Activated CD8-positive, alpha-beta memory T cell treated with anti-CD3 and anti-CD28 coated beads, Interleukin-2, amount 10 ng/mL, durations not matched to agents 7 days and 5 days (primary cell): ENCODE results near the gene AOPEP. TPM values are rescaled to one million over a fixed set of nuclear protein-coding genes. Genes with fewer than 3 reads are reported as not detected.

Source experiments
- ATAC-seq: fragments of 150-1000 bp; cut with Tn5 transposase; one replicate; pipeline ENCODE4 v1.10.0; 2021; ENCODE audit warnings: moderate library complexity
- CTCF ChIA-PET: fragments of 350-600 bp; sonication (Branson Sonifier 250); formaldehyde crosslinking; loops from one replicate; lab custom pipeline; 2021; ENCODE audit warnings: antibody characterized with exemption; lab: Charles Lee
- DNase-seq: peaks from one replicate; pipeline ENCODE4 v3.0.0-alpha.2; 2020
- H3K27ac Mint-ChIP-seq: one replicate; pipeline ENCODE4 v1.8.0; 2021; ENCODE audit warnings: mild to moderate bottlenecking, mixed read lengths
- H3K27me3 Mint-ChIP-seq: one replicate; pipeline ENCODE4 v1.8.0; 2021; ENCODE audit warnings: mixed read lengths
- H3K36me3 Mint-ChIP-seq: one replicate; pipeline ENCODE4 v1.8.0; 2021; ENCODE audit warnings: mild to moderate bottlenecking, mixed read lengths
- H3K4me1 Mint-ChIP-seq: one replicate; pipeline ENCODE4 v1.8.0; 2021; ENCODE audit warnings: mixed read lengths
- H3K4me3 Mint-ChIP-seq: one replicate; pipeline ENCODE4 v1.8.0; 2021; ENCODE audit warnings: mild to moderate bottlenecking, moderate library complexity, mixed read lengths
- H3K9me3 Mint-ChIP-seq: one replicate; pipeline ENCODE4 v1.8.0; 2022; ENCODE audit warnings: low read depth, mixed read lengths
- total RNA-seq, 2 experiments: library from RNA; stranded (reverse); gene quantifications; one replicate each; pipeline ENCODE4 v1.2.3, GENCODE V29; 2021

The AOPEP gene
- total RNA-seq, 2 experiments from 2014 or later: 9.8 to 13.7 TPM

- Mint-ChIP-seq H3K9me3 (no peaks in the 10 kb centered on the region), H3K4me3 (no peak overlapping the region), H3K4me1 (no peaks in the 10 kb centered on the region), H3K27ac (no peak overlapping the region), H3K36me3 (no peaks in the 10 kb centered on the region), H3K27me3 (no peaks in the 10 kb centered on the region)
- CTCF ChIA-PET: interaction anchor here (1.0 kb wide), 1 partner anchor 60 kb away, joined by 3 read pairs; no protein-coding TSS in a partner anchor
- no peak for ATAC-seq
- no peak for DNase-seq
These were observed 345.0 kb downstream of the AOPEP start for GRCh38 chr9:95071450-95071849.

- no peak overlapping the region for H3K27ac Mint-ChIP-seq
- no peak overlapping the region for H3K4me3 Mint-ChIP-seq
- H3K36me3 Mint-ChIP-seq: no peaks in the 10 kb centered on the region
- ATAC-seq (no peak), DNase-seq (no peak)
- no peaks in the 10 kb centered on the region for H3K27me3 Mint-ChIP-seq
- no peaks in the 10 kb centered on the region for H3K4me1 Mint-ChIP-seq
- CTCF ChIA-PET: no interaction called here
- no peaks in the 10 kb centered on the region for H3K9me3 Mint-ChIP-seq
These were observed 345.4 kb downstream of the AOPEP start for GRCh38 chr9:95071925-95072324.

GRCh38 chr9:95073042-95073607 is 346.6 kb downstream of the AOPEP start:
- CTCF ChIA-PET: no interaction called here
- Mint-ChIP-seq H3K36me3 (no peaks in the 10 kb centered on the region), H3K27ac (no peak overlapping the region), H3K9me3 (no peaks in the 10 kb centered on the region), H3K4me3 (no peak overlapping the region), H3K4me1 (no peaks in the 10 kb centered on the region), H3K27me3 (no peaks in the 10 kb centered on the region)
- DNase-seq (no peak), ATAC-seq (no peak)

GRCh38 chr9:95073918-95074317 is 347.4 kb downstream of the AOPEP start:
- ATAC-seq (no peak), DNase-seq (no peak)
- Mint-ChIP-seq H3K36me3 (no peaks in the 10 kb centered on the region), H3K4me1 (no peaks in the 10 kb centered on the region), H3K9me3 (no peaks in the 10 kb centered on the region), H3K27ac (no peak overlapping the region), H3K4me3 (no peak overlapping the region), H3K27me3 (no peaks in the 10 kb centered on the region)
- CTCF ChIA-PET: no interaction called here

- H3K9me3 Mint-ChIP-seq: no peaks in the 10 kb centered on the region
- CTCF ChIA-PET: no interaction called here
- no peak overlapping the region for H3K4me3 Mint-ChIP-seq
- H3K27ac Mint-ChIP-seq: no peak overlapping the region
- no peak for DNase-seq
- H3K36me3 Mint-ChIP-seq: no peaks in the 10 kb centered on the region
- no peaks in the 10 kb centered on the region for H3K27me3 Mint-ChIP-seq
- no peaks in the 10 kb centered on the region for H3K4me1 Mint-ChIP-seq
- ATAC-seq: no peak
These were observed 348.1 kb downstream of the AOPEP start for GRCh38 chr9:95074632-95075031.

GRCh38 chr9:95075700-95076099 is 349.2 kb downstream of the AOPEP start:
- ATAC-seq (no peak), DNase-seq (no peak)
- CTCF ChIA-PET: no interaction called here
- Mint-ChIP-seq H3K27me3 (no peaks in the 10 kb centered on the region), H3K27ac (no peak overlapping the region), H3K9me3 (no peaks in the 10 kb centered on the region), H3K36me3 (no peaks in the 10 kb centered on the region), H3K4me1 (no peaks in the 10 kb centered on the region), H3K4me3 (no peak overlapping the region)

- no peaks in the 10 kb centered on the region for H3K9me3 Mint-ChIP-seq
- H3K4me1 Mint-ChIP-seq: no peaks in the 10 kb centered on the region
- DNase-seq (no peak), ATAC-seq (no peak)
- CTCF ChIA-PET: no interaction called here
- no peak overlapping the region for H3K4me3 Mint-ChIP-seq
- no peaks in the 10 kb centered on the region for H3K36me3 Mint-ChIP-seq
- no peak overlapping the region for H3K27ac Mint-ChIP-seq
- no peaks in the 10 kb centered on the region for H3K27me3 Mint-ChIP-seq
These were observed 350.2 kb downstream of the AOPEP start for GRCh38 chr9:95076696-95077052.

GRCh38 chr9:95077053-95077765 is 350.7 kb downstream of the AOPEP start:
- Mint-ChIP-seq H3K27ac (no peak overlapping the region), H3K4me1 (no peaks in the 10 kb centered on the region), H3K27me3 (no peaks in the 10 kb centered on the region), H3K9me3 (no peaks in the 10 kb centered on the region), H3K4me3 (no peak overlapping the region), H3K36me3 (no peaks in the 10 kb centered on the region)
- CTCF ChIA-PET: no interaction called here
- no peak for DNase-seq
- no peak for ATAC-seq

- Mint-ChIP-seq H3K9me3 (no peaks in the 10 kb centered on the region), H3K4me3 (no peak overlapping the region), H3K4me1 (no peaks in the 10 kb centered on the region), H3K27ac (no peak overlapping the region), H3K36me3 (no peaks in the 10 kb centered on the region), H3K27me3 (no peaks in the 10 kb centered on the region)
- no peak for ATAC-seq
- CTCF ChIA-PET: no interaction called here
- no peak for DNase-seq
These were observed 351.4 kb downstream of the AOPEP start for GRCh38 chr9:95077766-95078370.

GRCh38 chr9:95078511-95078910 is 352.0 kb downstream of the AOPEP start:
- DNase-seq: no peak
- Mint-ChIP-seq H3K36me3 (no peaks in the 10 kb centered on the region), H3K9me3 (no peaks in the 10 kb centered on the region), H3K27ac (no peak overlapping the region), H3K4me3 (no peak overlapping the region), H3K4me1 (no peaks in the 10 kb centered on the region), H3K27me3 (no peaks in the 10 kb centered on the region)
- ATAC-seq: no peak
- CTCF ChIA-PET: no interaction called here

- no peaks in the 10 kb centered on the region for H3K9me3 Mint-ChIP-seq
- ATAC-seq (no peak), DNase-seq (no peak)
- CTCF ChIA-PET: no interaction called here
- no peak overlapping the region for H3K4me3 Mint-ChIP-seq
- H3K4me1 Mint-ChIP-seq: no peaks in the 10 kb centered on the region
- no peaks in the 10 kb centered on the region for H3K36me3 Mint-ChIP-seq
- no peaks in the 10 kb centered on the region for H3K27me3 Mint-ChIP-seq
- no peak overlapping the region for H3K27ac Mint-ChIP-seq
These were observed 352.4 kb downstream of the AOPEP start for GRCh38 chr9:95078939-95079338.

- H3K27me3 Mint-ChIP-seq: no peaks in the 10 kb centered on the region
- no peak for ATAC-seq
- no peak overlapping the region for H3K4me3 Mint-ChIP-seq
- no peak overlapping the region for H3K27ac Mint-ChIP-seq
- H3K4me1 Mint-ChIP-seq: peaks cover 1% of the 10 kb centered on the region
- CTCF ChIA-PET: no interaction called here
- no peaks in the 10 kb centered on the region for H3K9me3 Mint-ChIP-seq
- no peak for DNase-seq
- no peaks in the 10 kb centered on the region for H3K36me3 Mint-ChIP-seq
These were observed 353.0 kb downstream of the AOPEP start for GRCh38 chr9:95079461-95079860.

GRCh38 chr9:95080961-95081647 is 354.6 kb downstream of the AOPEP start:
- no peak overlapping the region for H3K27ac Mint-ChIP-seq
- H3K4me3 Mint-ChIP-seq: no peak overlapping the region
- H3K4me1 Mint-ChIP-seq: peaks cover 1% of the 10 kb centered on the region
- H3K9me3 Mint-ChIP-seq: no peaks in the 10 kb centered on the region
- H3K36me3 Mint-ChIP-seq: no peaks in the 10 kb centered on the region
- CTCF ChIA-PET: no interaction called here
- no peak for DNase-seq
- ATAC-seq: no peak
- H3K27me3 Mint-ChIP-seq: no peaks in the 10 kb centered on the region

GRCh38 chr9:95081998-95082397 is 355.5 kb downstream of the AOPEP start:
- ATAC-seq: no peak
- no peak for DNase-seq
- Mint-ChIP-seq H3K36me3 (no peaks in the 10 kb centered on the region), H3K4me3 (no peak overlapping the region), H3K27ac (no peak overlapping the region), H3K9me3 (no peaks in the 10 kb centered on the region), H3K4me1 (peaks cover 1% of the 10 kb centered on the region), H3K27me3 (no peaks in the 10 kb centered on the region)
- CTCF ChIA-PET: no interaction called here
